AG09309 (cell line): ENCODE measurements around the gene STARD6.
"Not testable (repeated sequence)": the region's sequence is repeated elsewhere in the genome, so short reads cannot be mapped to it uniquely, and the experiment has no call there.

Experiments used
- DNase-seq: peaks from one replicate; pipeline ENCODE4 v3.0.0-alpha.2; 2010; ENCODE audit warnings: low read depth
- H3K4me3 ChIP-seq: 2 replicates; pipeline ENCODE4 v1.5.1; 2011; ENCODE audit warnings: mild to moderate bottlenecking, low read depth, low read length, moderate library complexity; ENCODE audit not compliant: control insufficient read depth
- CTCF ChIP-seq: IDR thresholded peaks from 2 replicates; pipeline ENCODE4 v1.5.1; 2011; ENCODE audit warnings: mild to moderate bottlenecking, low read depth, low read length, inconsistent platforms; ENCODE audit not compliant: insufficient read depth, control insufficient read depth; ENCODE audit errors: missing control alignments

The STARD6 gene

GRCh38 chr18:54389143-54389505, 31.5 kb upstream of the STARD6 start:
- DNase-seq: no peak
- no peak overlapping the region for H3K4me3 ChIP-seq
- no peak for TF ChIP-seq CTCF

DNA sequence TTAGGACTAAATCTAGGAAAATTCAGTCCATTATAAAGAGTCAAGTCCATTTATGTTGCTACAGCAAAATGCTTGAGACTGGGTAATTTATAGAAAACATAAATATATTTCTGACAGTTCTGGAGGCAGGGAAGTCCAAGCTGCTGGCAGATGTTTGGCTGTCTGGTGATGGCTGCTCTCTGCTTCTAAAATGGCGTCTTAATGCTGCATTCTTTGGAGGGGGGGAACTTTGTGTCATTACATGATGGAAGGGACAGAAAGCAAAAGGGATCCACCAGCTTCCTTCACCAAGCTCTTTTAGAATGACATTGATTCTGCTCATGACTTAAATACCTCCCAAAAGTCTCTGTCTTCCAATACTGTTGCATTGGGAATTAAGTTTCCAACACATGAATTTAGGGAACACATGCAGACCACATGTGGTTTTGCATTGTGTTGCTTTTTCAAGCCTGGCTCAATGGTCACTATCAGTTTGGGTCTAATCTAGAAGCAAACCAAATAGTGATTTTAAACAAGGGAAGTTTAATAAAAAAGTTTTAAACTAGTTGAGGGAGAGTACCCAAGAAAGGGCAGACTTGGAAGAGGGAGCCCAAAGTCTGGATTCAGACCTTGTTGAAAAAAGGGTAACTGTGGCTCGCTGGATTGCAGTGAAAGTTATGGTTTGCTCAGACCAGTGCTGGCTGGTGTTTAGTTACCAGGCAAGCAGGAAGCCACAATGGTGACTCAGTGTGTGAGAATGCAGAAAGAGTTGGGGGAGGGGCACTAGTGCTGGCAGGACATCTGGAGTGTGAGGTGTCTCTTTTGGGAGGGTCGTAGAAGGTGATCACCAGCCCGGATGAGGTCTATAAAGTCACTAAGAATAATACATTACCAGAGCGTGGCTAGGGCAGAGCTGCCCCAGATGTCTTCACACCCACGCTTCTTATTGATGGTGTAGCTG, 30.8 kb upstream of the STARD6 start:
- H3K4me3 ChIP-seq: no peak overlapping the region

GRCh38 chr18:54387631-54388030, 30.0 kb upstream of the STARD6 start:
- no peak for TF ChIP-seq CTCF
- DNase-seq: no peak
- no peak overlapping the region for H3K4me3 ChIP-seq

More for the DNA sequence above, 30.8 kb upstream of the STARD6 start:
- DNase-seq: peak; percentile 51
- no peak for TF ChIP-seq CTCF

GRCh38 chr18:54386800-54387495, 29.3 kb upstream of the STARD6 start:
- DNase-seq: not testable (repeated sequence)

GRCh38 chr18:54386043-54386442, 28.4 kb upstream of the STARD6 start:
- TF ChIP-seq CTCF: no peak
- no peak for DNase-seq
- no peak overlapping the region for H3K4me3 ChIP-seq

More at GRCh38 chr18:54386800-54387495, 29.3 kb upstream of the STARD6 start:
- H3K4me3 ChIP-seq: not testable (repeated sequence)

GRCh38 chr18:54382733-54383252, 25.1 kb upstream of the STARD6 start:
- TF ChIP-seq CTCF: no peak
- no peak overlapping the region for H3K4me3 ChIP-seq
- DNase-seq: no peak

- no peak for TF ChIP-seq CTCF
- no peak for DNase-seq
Measured at GRCh38 chr18:54382076-54382475, 24.4 kb upstream of the STARD6 start.

More at GRCh38 chr18:54382076-54382475, 24.4 kb upstream of the STARD6 start:
- H3K4me3 ChIP-seq: no peak overlapping the region
